IPS-11a (cell line): ENCODE results near the gene ASPRV1.

Source experiments
- H3K4me3 ChIP-seq: one replicate; pipeline ENCODE4 v1.5.1; 2013; ENCODE audit warnings: low read depth, low read length, control low read depth

Gene ASPRV1

DNA sequence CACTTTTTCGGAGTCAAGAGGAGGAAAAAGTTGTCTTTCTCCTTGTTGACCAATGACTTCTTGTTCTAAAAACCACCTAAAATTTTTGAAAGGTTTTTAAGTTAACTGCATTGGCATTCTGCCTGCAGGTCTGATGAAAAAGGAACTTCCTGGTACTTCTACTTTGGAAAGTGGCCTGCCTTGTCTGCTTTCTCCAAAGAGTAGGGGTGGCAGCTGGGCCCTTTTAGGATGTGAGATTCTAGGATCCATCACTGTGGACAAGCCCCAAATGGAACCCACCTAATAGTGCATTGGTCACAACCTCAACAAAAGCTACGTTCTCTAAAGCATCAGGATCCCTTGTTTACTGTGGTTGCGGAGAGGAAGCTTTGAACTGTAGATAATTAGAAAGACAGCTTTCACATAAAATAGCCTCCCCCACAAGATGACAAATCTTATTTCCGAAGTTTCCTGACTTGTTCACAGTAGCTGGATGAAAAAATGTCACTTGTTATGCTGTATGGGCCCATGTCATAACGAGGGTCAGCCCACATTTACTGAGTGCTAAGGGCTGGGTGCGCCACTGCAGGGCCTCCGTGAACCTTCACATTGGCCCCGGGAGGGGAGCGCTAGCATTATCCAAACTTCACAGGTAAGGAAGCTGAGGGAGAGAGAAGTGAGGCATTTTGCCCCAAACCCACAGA lies 17.4 kb downstream of the ASPRV1 start:
- no peak overlapping the region for H3K4me3 ChIP-seq

DNA sequence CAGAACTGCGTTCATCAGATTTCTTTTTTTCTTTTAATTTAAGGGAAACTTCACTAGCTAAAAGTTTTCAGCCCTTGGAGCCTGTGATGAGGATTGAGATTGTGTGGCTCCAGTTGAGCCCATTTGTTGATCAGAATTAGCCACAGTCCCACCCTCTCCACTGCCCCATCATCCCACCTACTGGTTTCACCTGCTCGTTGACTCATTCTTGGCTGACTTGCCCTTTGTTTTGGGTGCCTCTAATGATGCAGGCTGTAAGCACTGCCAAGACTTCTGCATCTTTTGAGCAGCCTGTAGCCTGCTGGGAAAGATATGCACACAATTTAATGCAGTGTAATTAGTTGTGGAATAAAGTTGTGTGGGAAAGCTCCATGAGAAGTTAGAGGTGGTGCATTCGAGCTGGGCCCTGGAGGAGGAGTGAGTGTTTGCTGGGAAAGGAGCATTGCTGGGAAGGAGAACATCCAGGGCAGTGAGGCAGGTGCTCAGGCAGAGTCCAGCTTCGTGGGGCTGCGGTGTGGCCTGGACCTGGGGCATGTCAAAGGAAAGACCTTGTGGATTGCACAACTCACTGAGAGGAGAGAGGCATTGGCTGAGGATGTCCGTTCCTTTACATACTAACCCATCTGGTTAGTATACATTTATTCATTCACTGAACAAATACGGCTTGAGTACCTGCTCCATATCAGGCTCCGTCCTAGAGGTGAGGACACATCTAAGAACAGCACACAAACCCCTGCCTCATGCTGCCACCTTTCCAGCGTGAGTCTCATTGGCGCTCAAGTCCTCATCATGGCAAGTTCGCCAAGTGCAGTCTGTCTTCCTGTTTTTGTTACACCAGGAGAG lies 18.2 kb downstream of the ASPRV1 start:
- no peak overlapping the region for H3K4me3 ChIP-seq

DNA sequence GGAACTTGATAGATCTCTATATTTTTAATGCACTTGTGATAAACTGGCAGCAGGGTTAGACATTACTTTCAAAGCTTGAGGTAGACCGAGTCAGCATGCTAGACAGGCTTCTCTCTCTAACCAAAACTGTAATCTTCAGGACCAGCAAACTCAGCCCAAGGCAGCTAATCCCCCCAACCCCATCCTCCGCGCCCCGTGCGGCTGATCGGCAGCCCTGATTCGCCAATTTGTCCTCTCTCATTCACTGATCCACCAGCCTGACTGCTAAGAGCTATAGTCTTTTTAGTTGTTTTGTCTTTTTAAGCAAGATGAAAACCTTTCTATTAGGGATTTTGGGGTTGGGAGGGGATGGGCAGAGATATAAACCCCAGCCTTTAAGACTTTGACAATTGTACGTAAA lies 20.7 kb downstream of the ASPRV1 start:
- no peak overlapping the region for H3K4me3 ChIP-seq

DNA sequence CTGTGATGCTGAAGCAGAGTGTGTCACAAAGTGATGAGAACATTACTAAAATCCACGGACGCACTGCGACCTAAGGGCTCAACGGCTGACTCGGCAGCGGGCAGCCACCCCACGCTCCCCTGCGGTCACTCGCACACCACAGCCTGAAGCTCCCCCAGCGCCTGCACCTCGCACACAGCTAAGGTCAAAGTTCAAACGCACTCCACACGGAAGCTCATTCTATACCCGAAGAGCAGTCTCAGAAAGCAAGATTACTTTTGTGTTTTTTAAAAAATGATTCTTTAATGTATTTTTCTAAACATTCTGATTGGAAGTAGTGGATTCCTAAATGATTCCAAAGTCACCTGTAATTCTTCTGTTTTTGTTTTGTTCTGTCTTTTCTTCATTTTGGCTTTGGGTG lies 21.7 kb downstream of the ASPRV1 start:
- H3K4me3 ChIP-seq = no peak overlapping the region

DNA sequence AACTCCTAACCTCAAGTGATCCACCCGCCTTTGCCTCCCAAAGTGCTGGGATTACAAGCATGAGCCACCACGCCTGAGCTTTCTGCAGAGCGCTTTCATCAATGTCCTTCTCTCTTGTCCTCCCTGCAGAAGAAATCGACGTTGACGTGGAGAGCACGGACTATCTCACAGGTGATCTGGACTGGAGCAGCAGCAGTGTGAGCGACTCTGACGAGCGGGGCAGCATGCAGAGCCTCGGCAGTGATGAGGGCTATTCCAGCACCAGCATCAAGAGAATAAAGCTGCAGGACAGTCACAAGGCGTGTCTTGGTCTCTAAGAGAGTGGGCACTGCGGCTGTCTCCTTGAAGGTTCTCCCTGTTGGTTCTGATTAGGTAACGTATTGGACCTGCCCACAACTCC lies 23.5 kb downstream of the ASPRV1 start:
- no peak overlapping the region for H3K4me3 ChIP-seq

DNA sequence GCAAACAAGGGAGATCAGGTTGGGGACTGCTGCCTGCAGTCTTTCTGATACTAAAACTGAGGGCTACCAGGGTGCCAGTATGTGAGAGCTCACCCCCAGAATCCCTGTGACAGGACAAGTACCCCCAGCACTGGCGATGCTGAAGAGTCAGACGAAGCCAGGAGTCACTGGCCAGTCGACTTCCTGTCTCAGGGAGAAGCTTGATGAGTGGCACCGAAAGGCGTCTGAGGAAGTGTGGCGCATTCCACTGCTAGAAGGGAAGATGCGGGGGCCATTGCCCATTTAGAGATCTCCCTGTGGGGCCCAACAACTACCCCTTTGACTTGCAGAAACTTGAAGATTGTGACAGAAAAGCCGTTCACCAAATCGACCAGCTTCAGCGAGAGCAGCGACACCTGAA lies 24.5 kb downstream of the ASPRV1 start:
- H3K4me3 ChIP-seq = no peak overlapping the region

DNA sequence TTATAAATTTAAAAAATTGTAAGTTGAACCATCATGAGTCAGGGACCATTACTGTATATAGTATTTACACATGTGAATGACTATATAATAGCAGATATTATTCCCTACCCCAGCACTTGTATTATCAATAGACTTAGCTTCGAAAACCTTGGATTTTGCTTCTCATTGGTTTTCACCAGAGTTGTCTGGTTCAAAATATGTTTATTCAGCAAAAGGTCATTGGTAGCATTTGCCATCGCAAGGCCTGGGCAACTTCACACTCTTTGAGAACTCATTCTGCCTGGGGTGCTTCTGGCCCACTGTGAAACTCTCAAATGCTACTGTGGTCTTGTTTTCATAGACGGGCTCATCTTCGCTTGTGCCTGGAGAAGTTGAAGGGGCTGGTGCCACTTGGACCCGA lies 26.4 kb downstream of the ASPRV1 start:
- H3K4me3 ChIP-seq = no peak overlapping the region

DNA sequence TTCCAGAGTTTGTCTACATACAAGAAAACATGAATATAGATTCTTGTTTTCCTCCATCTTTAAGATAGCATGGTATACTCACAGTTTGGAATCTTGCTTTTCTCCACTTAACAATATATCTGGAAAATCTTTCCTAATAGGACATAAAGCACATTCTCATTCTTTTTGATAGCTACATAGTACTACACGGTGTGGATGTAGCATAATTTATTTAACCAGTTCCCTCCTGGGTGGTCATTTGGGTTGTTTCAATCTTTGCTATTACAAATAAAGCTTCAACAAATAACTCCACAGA lies 26.9 kb downstream of the ASPRV1 start:
- no peak overlapping the region for H3K4me3 ChIP-seq

DNA sequence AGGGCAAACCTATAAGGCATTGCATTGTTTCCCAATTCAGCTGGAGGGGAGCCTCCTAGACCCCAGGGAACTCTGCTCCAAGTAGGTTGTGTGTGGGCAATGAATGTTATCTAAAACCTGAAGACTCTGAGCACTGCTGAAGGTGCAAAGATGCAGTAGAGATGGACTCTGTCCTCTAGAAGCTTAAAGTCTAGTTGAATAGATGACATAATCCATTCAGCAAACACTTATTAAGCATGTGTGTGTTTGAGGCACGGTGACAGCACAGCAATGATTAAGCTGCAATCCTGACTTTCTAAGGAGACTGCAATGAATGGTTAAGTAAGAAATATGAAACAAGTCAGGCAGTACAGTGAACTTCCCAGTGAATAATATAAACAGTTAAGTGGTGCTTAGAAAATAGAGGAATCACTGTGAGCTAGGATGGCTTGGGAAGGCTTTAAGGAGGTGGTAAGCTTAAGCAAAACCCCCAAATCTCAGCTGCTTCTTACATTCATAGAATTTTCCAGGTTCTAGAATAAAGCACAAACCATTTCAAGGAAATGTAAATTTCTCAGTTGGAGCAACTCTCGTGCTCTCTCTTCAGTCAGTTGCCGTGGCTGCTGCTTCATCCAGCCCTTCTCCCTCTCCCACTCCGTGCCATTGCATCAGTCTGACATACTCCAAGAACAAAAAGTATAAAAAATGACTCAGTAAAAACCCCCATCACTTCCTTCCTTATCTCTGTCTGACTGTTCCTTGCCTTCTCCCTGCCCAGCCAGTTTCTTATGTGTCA lies 27.4 kb downstream of the ASPRV1 start:
- no peak overlapping the region for H3K4me3 ChIP-seq

DNA sequence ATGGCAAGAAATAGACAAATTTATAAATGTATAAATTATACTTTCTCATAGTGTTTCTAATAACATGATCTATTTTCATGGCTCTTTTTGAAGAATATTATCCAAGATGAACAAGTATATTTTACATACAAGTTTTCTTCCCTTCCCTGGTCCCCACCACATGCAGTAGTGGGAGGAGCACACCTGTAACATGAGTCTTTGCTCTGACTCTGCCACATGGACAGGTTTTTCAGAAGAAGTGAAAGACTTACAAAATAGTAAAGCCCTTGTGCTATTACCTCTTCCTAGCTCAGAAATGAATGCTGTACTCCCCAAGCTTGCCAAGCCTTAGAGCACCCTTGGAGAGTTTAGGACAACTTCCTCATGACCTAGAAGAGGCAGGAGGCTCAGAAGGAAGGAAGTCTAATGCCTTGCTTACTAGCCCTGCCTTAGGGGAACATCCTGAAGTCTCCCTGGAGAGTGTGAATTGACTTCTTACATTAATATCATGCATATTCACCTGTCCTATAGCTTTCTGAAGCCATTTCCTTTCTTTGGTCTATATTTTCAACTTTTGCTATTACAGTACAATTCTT lies 28.1 kb downstream of the ASPRV1 start:
- no peak overlapping the region for H3K4me3 ChIP-seq

DNA sequence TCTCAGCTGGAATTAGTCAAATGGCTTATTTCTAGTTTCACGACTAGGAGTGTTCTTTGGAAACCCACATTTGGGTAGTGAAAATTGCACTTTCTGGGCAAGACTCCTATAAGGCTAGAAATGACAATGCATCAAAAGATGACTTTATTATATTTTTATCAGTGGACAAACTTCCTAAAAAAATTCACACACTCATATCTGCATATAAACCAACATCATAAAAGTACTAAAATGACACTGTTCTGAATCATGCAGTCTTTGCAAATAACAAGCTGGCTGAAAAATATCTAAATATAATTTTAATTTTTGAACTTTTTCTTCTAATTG lies 28.9 kb downstream of the ASPRV1 start:
- no peak overlapping the region for H3K4me3 ChIP-seq

DNA sequence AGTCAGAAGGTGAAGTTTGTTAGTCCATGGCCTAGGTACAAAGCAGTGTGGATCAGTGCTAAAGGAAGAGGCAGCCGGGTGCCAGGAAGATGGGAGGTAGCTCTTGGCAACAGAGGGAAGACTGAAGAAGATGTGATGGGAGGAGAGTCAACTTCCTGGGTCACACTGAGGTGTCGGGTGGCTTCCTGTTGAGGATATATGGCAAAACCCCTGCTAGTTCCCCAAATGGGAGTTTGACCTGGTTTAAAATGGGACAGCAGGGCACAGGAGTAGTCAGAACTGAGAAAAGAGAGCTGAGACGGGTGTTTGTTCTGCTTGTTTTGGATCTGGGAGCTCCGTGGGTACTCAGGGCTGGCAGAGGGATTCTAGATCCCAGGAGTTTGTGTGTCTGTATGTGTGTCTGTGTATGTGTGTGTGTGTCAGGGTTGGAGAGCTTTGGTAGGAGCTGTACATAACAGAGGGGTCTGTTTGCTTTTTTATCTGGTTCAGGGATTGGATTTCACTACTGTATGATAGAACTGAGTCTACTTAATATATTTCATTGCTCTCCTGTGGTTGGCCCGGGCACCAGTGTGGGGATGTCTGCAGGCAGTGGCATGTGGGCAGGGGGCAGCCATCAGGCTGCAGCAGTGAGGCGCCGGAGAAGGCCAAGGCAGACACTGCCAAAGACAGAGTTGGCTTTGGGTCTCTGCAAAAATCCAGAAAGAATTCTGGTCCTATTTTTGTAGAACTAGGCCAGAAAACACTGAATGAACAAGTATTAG lies 29.4 kb downstream of the ASPRV1 start:
- H3K4me3 ChIP-seq = no peak overlapping the region

DNA sequence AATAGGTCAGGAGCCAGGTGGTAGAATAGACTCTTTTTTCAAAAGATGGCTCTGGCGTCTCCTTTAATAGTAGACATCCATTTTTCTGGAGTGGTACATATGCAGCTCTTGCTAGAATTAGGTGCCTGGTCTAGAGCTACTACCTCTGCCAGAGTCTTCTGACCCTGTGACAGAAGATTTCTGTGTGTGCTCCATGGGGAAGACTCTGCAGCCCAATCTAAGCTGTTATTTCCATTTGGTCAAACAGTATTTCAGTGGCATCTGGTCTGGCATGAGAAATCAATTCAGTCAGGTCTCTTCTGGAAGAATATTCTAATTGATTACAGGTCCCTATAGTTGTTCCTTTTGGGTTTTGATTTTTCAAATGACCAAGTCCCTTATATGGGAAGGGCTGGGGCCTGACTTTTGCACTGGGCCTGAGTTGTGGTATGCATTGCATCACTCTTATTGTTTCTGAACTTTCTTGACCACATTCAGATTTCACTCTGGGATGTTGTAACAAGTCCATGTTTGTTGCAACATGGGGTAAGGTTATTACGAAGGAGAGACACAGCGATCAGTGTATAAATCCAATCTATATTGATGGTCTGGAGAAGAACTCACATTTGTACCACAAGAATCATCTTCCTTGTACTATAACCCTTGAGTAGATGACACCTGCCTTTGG lies 34.4 kb downstream of the ASPRV1 start:
- H3K4me3 ChIP-seq = no peak overlapping the region

DNA sequence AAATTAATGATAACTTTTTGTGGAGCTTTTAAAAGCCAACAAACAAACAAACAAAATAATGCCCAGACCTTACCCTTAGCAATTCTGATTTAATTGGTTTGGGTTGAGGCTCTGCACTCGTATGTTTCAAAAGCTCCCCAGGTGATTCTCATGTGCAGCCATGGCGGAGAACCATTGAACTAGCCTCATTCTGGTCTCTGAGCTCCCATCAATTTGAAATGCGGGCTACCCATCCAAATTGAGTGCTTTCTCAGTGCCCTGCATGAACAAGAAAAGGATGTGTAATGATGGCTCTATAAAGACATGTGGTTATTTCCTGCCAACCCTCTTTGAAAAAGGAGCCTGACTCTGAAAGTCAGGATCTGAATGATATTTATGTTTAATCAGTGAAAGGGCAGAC lies 38.3 kb downstream of the ASPRV1 start:
- H3K4me3 ChIP-seq = no peak overlapping the region

DNA sequence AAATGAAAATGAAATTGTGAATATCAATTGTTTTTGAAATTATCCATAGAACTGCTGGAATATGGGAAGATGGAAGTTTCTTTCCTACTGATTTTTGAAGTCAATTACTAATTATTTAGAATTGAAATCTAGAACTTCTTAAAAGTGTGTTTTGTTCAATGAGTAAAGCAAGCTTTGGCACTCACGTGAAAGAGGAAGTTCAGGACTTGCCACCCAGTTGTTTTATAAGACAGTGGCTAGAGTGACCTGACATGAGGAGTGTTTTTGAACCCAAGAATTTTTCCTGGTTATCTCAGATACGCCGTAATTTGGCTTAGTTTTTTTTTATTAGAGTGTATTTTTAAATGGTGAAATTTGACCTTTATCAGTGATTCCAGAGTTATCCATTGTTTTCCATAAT lies 43.0 kb downstream of the ASPRV1 start:
- H3K4me3 ChIP-seq = no peak overlapping the region

DNA sequence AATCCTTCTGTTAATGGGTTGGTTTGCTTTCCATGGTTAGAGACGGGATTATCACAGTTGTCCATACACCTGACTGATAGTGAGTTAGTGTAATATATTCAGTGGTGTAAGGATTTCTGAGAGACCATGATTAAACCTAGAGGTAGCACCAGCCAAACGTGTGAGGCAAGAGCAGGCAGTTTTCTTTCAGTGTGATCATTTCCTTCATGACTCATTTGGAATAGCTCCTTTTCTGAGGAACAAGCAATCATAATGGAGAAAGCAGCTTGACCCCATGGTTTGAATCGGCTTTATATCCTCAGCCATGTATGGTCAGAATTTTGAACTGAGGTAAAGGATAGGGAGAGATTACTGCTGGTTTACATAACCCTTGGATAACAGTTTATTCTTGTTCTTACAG lies 43.6 kb downstream of the ASPRV1 start:
- H3K4me3 ChIP-seq = no peak overlapping the region

DNA sequence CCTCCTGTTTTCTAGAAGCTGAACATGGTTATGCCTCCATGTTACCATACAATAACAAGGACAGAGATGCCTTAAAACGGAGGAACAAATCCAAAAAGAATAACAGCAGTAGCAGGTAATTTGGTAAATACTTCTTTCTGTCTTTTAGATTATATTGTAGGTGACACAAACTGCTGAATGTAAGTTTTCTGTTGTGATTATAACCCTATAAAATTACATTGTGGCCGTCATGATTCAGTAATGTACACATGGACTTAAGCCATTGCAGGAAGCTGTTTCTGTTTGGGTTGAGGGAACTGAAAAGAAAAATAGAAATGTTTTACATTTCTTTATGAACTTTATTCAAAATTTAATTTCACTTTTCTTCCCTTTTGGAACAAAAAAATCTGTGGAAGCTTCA lies 45.3 kb downstream of the ASPRV1 start:
- no peak overlapping the region for H3K4me3 ChIP-seq

DNA sequence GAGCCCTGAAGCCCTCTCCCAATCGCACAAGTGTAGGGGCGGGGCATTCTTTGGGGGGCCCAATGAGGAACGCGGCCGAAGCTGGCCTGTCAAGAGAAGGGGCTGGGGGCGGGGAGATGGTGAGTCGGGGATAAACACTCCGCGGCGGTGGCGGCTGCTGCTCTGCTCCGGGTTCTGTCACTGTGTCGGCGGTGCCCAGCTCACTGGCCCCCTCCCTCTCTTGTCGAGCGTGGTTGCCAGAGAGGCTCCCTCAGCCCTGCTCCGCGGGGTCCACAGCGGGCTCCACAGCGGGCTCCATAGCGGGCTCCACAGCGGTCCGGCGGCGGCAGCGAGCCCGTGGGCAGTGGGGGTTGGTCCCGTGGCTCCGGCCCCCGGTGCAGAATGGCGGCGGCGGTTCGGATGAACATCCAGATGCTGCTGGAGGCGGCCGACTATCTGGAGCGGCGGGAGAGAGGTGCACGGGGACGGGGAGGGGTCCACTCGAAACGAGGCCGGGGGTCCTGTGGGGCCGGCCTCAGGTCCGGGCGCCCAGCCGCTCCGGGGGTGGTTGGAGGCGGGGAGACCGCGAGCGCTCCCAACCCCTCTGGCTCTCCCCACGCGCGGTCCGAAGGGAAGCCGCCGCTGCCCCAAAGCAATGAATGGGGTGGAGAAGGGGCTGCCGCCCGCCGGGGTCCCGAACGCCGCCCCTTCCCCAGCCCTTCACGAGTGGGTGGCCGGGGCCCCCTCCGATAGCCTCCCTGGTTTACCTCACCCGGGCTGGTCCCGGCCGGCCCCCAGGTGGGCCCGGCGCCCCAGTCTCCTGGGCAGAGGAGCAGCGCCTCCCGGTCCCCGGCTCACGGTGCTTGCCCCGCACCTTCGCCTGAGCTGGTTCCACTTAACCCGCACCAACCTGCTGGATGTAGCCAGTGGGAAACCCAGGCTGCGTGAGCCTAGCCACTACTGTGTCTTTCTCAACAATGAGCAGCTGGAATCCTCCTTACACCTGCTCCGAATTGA lies 46.2 kb downstream of the ASPRV1 start, which contains the start of gene MXD1:
Gene MXD1 (plus strand): TSS at position 160 of the 996 bp plus-strand sequence. CDS start 222 bp downstream, at position 382.
- peak within 1 kb of the TSS; percentile 67 for H3K4me3 ChIP-seq
